HCT116 (cell line): ENCODE measurements around the gene INPP5E. TPM values are rescaled to one million over a fixed set of nuclear protein-coding genes. Genes with fewer than 3 reads are reported as not detected.

Experiments
- ATAC-seq: fragments of 200-7000 bp; cut with Tn5 transposase; 2 replicates; pipeline ENCODE4 v1.9.1; 2020; ENCODE audit warnings: mild to moderate bottlenecking, moderate library complexity
- BruUV-seq: library from RNA; stranded (reverse); fragments of 400-500 nt; replicated peaks from 2 replicates; lab custom pipeline; 2021; lab: Mats Ljungman, UMichigan
- CTCF ChIA-PET: fragments of 300-600 bp; sonication (Branson Sonifier 250); formaldehyde crosslinking; loops from one replicate; lab custom pipeline; 2021; ENCODE audit warnings: antibody characterized with exemption; lab: Charles Lee
- POLR2A ChIA-PET: fragments of 300-600, 350-600 bp; sonication (Branson Sonifier 250); formaldehyde crosslinking; loops from one replicate; lab custom pipeline; 2021; ENCODE audit warnings: antibody characterized with exemption; lab: Charles Lee
- RAD21 ChIA-PET, 2 experiments: fragments of 300-600 bp; sonication (Branson Sonifier 250); formaldehyde crosslinking; loops; one replicate each; lab custom pipeline; 2023; ENCODE audit warnings: low total read pairs in 2 of 2; ENCODE audit not compliant: uncharacterized antibody in 2 of 2, unreplicated experiment in 2 of 2, low non-redundant PET in 1 of 2; lab: Charles Lee
- DNase-seq: peaks from one replicate; pipeline ENCODE4 v3.0.0-alpha.2; 2010; ENCODE audit warnings: low read depth, low spot score
- H2AFZ ChIP-seq: fragments of 200-600 bp; shearing (Covaris generic), sonication (generic); 2 replicates; pipeline ENCODE4 v1.6.1; 2017; ENCODE audit warnings: low read depth, mixed run types, mixed read lengths, antibody characterized with exemption, low read length; ENCODE audit not compliant: poor library complexity, severe bottlenecking
- H3K27ac ChIP-seq: 2 replicates; pipeline ENCODE4 v1.5.1; 2012; ENCODE audit warnings: low read depth, low read length
- H3K27me3 ChIP-seq: fragments of 200-600 bp; sonication (generic); 2 replicates; pipeline ENCODE4 v1.6.1; 2016; ENCODE audit warnings: mixed run types, low read length, mixed read lengths; ENCODE audit not compliant: insufficient read depth
- H3K36me3 ChIP-seq, 2 experiments: fragments of 200-500 bp in 1 of 2; fragments of 200-600 bp in 1 of 2; sonication (Bioruptor generic) in 1 of 2; sonication (generic) in 1 of 2; 2 replicates each; pipeline versions ENCODE4 v1.5.1 to v1.6.1; 2014 to 2016; ENCODE audit warnings: low read length in 2 of 2, inconsistent platforms in 1 of 2, mixed read lengths in 1 of 2, mixed run types in 1 of 2; ENCODE audit not compliant: insufficient read depth in 2 of 2, control insufficient read depth in 1 of 2
- H3K4me1 ChIP-seq, 2 experiments: fragments of 200-600 bp in 1 of 2; sonication (generic) in 1 of 2; 2 replicates each; pipeline versions ENCODE4 v1.5.1 to v1.6.1; 2012 to 2017; ENCODE audit warnings: low read length in 2 of 2, inconsistent platforms in 1 of 2, mild to moderate bottlenecking in 1 of 2, mixed read lengths in 1 of 2, mixed run types in 1 of 2, moderate library complexity in 1 of 2; ENCODE audit not compliant: insufficient read depth in 2 of 2, control insufficient read depth in 1 of 2
- H3K4me2 ChIP-seq: fragments of 200-600 bp; sonication (generic); 2 replicates; pipeline ENCODE4 v1.6.1; 2017; ENCODE audit warnings: mixed run types, low read length, mixed read lengths
- H3K4me3 ChIP-seq, 2 experiments: fragments of 200-600 bp in 1 of 2; sonication (generic) in 1 of 2; replicated peaks in 1 of 2; 2 replicates each; pipeline ENCODE4 v1.5.1; 2011 to 2016; ENCODE audit warnings: low read length in 2 of 2, control low read depth in 1 of 2, low read depth in 1 of 2, mild to moderate bottlenecking in 1 of 2, mixed read lengths in 1 of 2, mixed run types in 1 of 2
- H3K79me2 ChIP-seq: fragments of 200-600 bp; sonication (generic); 2 replicates; pipeline ENCODE4 v1.6.1; 2017; ENCODE audit warnings: mild to moderate bottlenecking, mixed run types, low read length, moderate library complexity, mixed read lengths; ENCODE audit not compliant: insufficient read depth
- H3K9ac ChIP-seq: fragments of 200-600 bp; sonication (generic); 2 replicates; pipeline ENCODE4 v1.6.1; 2016; ENCODE audit warnings: low read length, mixed read lengths
- H3K9me2 ChIP-seq: fragments of 200-600 bp; sonication (generic), shearing (Covaris generic); 2 replicates; pipeline ENCODE4 v1.6.1; 2017; ENCODE audit warnings: mixed run types, mild to moderate bottlenecking, moderate library complexity; ENCODE audit not compliant: insufficient read depth
- H3K9me3 ChIP-seq, 2 experiments: fragments of 200-500 bp in 1 of 2; fragments of 200-600 bp in 1 of 2; sonication (Bioruptor generic) in 1 of 2; sonication (generic) in 1 of 2; 2 replicates each; pipeline ENCODE4 v1.6.1; 2014 to 2017; ENCODE audit warnings: low read length in 2 of 2, mixed read lengths in 2 of 2, inconsistent platforms in 1 of 2, low read depth in 1 of 2, mild to moderate bottlenecking in 1 of 2, mixed run types in 1 of 2, moderate library complexity in 1 of 2; ENCODE audit not compliant: control insufficient read depth in 1 of 2, insufficient read depth in 1 of 2
- H4K20me1 ChIP-seq: fragments of 200-600 bp; sonication (generic), shearing (Covaris generic); 2 replicates; pipeline ENCODE4 v1.6.1; 2017; ENCODE audit warnings: mixed run types, mild to moderate bottlenecking, moderate library complexity; ENCODE audit not compliant: insufficient read depth
- ATF3 ChIP-seq: IDR thresholded peaks from 2 replicates; pipeline ENCODE4 v1.6.1; 2012
- EGR1 ChIP-seq: IDR thresholded peaks from 2 replicates; pipeline ENCODE4 v1.6.1; 2012; ENCODE audit warnings: low read depth
- EZH2phosphoT487 ChIP-seq: fragments of 200-600 bp; IDR thresholded peaks from 2 replicates; pipeline ENCODE4 v1.6.1; 2018; ENCODE audit warnings: antibody characterized with exemption, borderline replicate concordance
- FOSL1 ChIP-seq: IDR thresholded peaks from 2 replicates; pipeline ENCODE4 v1.6.1; 2012; ENCODE audit warnings: low read depth
- JUND ChIP-seq: IDR thresholded peaks from 2 replicates; pipeline ENCODE4 v1.6.1; 2012
- POLR2A ChIP-seq: IDR thresholded peaks from 2 replicates; pipeline ENCODE4 v1.7.0; 2011; ENCODE audit warnings: borderline replicate concordance; ENCODE audit not compliant: insufficient read depth, insufficient read length; ENCODE audit errors: extremely low read depth
- TCF7L2 ChIP-seq: IDR thresholded peaks from 2 replicates; pipeline ENCODE4 v1.7.0; 2011; ENCODE audit warnings: borderline replicate concordance, inconsistent platforms; ENCODE audit not compliant: insufficient read depth, insufficient read length; ENCODE audit errors: extremely low read depth
- YY1 ChIP-seq: IDR thresholded peaks from 2 replicates; pipeline ENCODE4 v1.6.1; 2011; ENCODE audit warnings: low read length, low read depth, moderate library complexity, mild to moderate bottlenecking; ENCODE audit not compliant: insufficient replicate concordance; ENCODE audit errors: extremely low read depth
- ZBTB33 ChIP-seq: IDR thresholded peaks from 2 replicates; pipeline ENCODE4 v1.6.1; 2011; ENCODE audit warnings: mild to moderate bottlenecking, low read length, moderate library complexity; ENCODE audit not compliant: insufficient replicate concordance; ENCODE audit errors: extremely low read depth
- ZFX ChIP-seq: fragments of 450-650 bp; IDR thresholded peaks from 2 replicates; pipeline ENCODE4 v1.6.1; 2017
- ZNF274 ChIP-seq: fragments of 200-500 bp; sonication (Bioruptor generic); IDR thresholded peaks from 2 replicates; pipeline ENCODE4 v1.6.1; 2014; ENCODE audit warnings: mild to moderate bottlenecking, low read depth, low read length, inconsistent platforms
- intact Hi-C: fragments of 100-400 bp; cut with micrococcal nuclease; formaldehyde crosslinking; loops from 2 replicates; pipeline ENCODE4 v1.10.0; 2022
- total RNA-seq: library from RNA; stranded (reverse); gene quantifications from one replicate; pipeline ENCODE4 v1.2.1, GENCODE V29; 2021; ENCODE audit not compliant: unreplicated experiment

INPP5E gene
- total RNA-seq, 1 experiment from 2014 or later = 23.8 TPM

GRCh38 chr9:136379891-136380290, 59.8 kb downstream of the INPP5E start:
- peaks cover 14 to 17% of the 10 kb centered on the region in 2 experiments; a peak in 3 of 4 replicates for H3K36me3 ChIP-seq
- no peak overlapping the region for H3K4me3 ChIP-seq
- no peaks in the 10 kb centered on the region for H3K4me1 ChIP-seq
- ATAC-seq (no peak), DNase-seq (no peak)
- no peak overlapping the region for H2AFZ ChIP-seq
- ChIA-PET RAD21 (no interaction called here), CTCF (no interaction called here), POLR2A (no interaction called here)
- no TSS peak for BruUV-seq
- no peaks in the 10 kb centered on the region for H3K27me3 ChIP-seq
- no peaks in the 10 kb centered on the region for H3K9me3 ChIP-seq
- no peak overlapping the region for H3K9ac ChIP-seq
- H3K9me2 ChIP-seq = no peaks in the 10 kb centered on the region
- no peak overlapping the region for H3K4me2 ChIP-seq
- no peaks in the 10 kb centered on the region for H4K20me1 ChIP-seq
- no peaks in the 10 kb centered on the region for H3K79me2 ChIP-seq
- TF ChIP-seq ZNF274 (no peak), YY1 (no peak), ATF3 (no peak), ZBTB33 (no peak), ZFX (no peak), EGR1 (no peak), JUND (no peak), EZH2phosphoT487 (no peak), TCF7L2 (no peak), POLR2A (no peak), FOSL1 (no peak)
- no peak overlapping the region for H3K27ac ChIP-seq
- intact Hi-C loops = no loop called here
